ENCODE measurements around the gene SLC25A11. TPM values are rescaled to one million over a fixed set of nuclear protein-coding genes. Genes with fewer than 3 reads are reported as not detected.

The SLC25A11 gene
- total RNA-seq, 1 donor from 2014 or later: 36.8 TPM

DNA sequence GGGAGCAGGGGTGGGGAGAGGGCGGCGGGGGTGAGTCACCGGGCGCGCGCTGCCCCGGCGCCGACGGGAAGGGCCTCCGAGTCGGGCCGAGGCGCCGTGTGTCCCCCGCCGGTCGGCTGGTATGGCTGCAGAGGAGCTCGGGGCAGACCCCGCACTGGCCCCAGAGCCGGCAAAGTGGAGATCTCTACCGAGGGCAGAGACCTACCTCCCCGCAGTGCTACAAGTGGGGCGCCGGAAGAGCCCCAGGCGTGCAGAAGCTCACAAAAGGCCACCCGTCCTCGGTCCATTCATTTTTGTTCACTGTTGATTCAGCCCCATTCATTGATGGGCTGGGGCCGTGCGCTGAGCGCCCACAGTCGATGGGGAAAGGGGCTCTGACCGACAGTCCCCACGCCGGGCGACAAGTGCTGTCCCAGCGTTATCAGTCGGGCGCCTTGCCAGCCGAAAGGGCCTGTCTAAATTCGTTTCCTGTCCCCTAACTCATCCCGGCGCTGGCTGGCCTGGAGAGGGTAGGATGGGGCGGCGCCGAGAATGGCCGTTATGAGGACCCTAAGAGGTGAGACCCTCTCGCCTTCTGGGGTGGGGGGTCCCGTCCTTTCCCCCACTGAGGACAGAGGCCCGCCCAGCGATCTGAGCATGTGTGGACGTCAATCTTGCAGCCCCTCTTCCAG, 10.4 kb upstream of the SLC25A11 start:
- Histone ChIP-seq H3K4me2 (ENCODE audit: low read length) (peak overlapping the region; percentile 99), H3K27ac (ENCODE audit: low read depth, low read length) (peak overlapping the region; percentile 66), H3K79me2 (ENCODE audit: insufficient read depth, low read length) (peaks cover 31% of the 10 kb centered on the region), H2AFZ (ENCODE audit: low read depth, low read length) (peak overlapping the region; percentile 64), H4K20me1 (ENCODE audit: insufficient read depth, low read length) (peaks cover 32% of the 10 kb centered on the region), H3K36me3 (ENCODE audit: insufficient read depth, low read length) (peaks cover 11% of the 10 kb centered on the region), H3K9ac (ENCODE audit: low read length) (peak overlapping the region; percentile 75), H3K4me1 (ENCODE audit: insufficient read depth, low read length) (peaks cover 35% of the 10 kb centered on the region), H3K4me3 (ENCODE audit: insufficient read depth, low read depth, low read length) (peak overlapping the region; percentile 22), H3K27me3 (ENCODE audit: insufficient read depth, low read length) (no peaks in the 10 kb centered on the region), H3K9me3 (ENCODE audit: insufficient read depth, low read depth, low read length) (no peaks in the 10 kb centered on the region)
- H3K27ac Mint-ChIP-seq (ENCODE audit: unreplicated experiment): peak overlapping the region; percentile 62
- H3K9me3 Mint-ChIP-seq (ENCODE audit: unreplicated experiment): no peaks in the 10 kb centered on the region
- H3K27me3 Mint-ChIP-seq (ENCODE audit: low read depth, unreplicated experiment): no peaks in the 10 kb centered on the region
- FAIRE-seq (no peak), DNase-seq (ENCODE audit: low read depth) (no peak)
- peaks cover 14% of the 10 kb centered on the region for H3K36me3 Mint-ChIP-seq (ENCODE audit: low read depth, unreplicated experiment)
- peaks cover 34% of the 10 kb centered on the region for H3K4me1 Mint-ChIP-seq (ENCODE audit: low read depth, unreplicated experiment)
- TF ChIP-seq, protein P1, sequence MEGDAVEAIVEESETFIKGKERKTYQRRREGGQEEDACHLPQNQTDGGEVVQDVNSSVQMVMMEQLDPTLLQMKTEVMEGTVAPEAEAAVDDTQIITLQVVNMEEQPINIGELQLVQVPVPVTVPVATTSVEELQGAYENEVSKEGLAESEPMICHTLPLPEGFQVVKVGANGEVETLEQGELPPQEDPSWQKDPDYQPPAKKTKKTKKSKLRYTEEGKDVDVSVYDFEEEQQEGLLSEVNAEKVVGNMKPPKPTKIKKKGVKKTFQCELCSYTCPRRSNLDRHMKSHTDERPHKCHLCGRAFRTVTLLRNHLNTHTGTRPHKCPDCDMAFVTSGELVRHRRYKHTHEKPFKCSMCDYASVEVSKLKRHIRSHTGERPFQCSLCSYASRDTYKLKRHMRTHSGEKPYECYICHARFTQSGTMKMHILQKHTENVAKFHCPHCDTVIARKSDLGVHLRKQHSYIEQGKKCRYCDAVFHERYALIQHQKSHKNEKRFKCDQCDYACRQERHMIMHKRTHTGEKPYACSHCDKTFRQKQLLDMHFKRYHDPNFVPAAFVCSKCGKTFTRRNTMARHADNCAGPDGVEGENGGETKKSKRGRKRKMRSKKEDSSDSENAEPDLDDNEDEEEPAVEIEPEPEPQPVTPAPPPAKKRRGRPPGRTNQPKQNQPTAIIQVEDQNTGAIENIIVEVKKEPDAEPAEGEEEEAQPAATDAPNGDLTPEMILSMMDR (IDR thresholded peaks at IDR 0.05; ENCODE audit: insufficient read depth, low read depth, low read length): no peak
- no peak for TF ChIP-seq EZH2 (IDR thresholded peaks at IDR 0.05; ENCODE audit: insufficient read depth, low read length)
- H3K4me3 Mint-ChIP-seq (ENCODE audit: unreplicated experiment): peak overlapping the region; percentile 81

GRCh38 chr17:4949321-4950074, 9.7 kb upstream of the SLC25A11 start:
- Mint-ChIP-seq H3K27ac (ENCODE audit: unreplicated experiment) (peak overlapping the region; percentile 88), H3K9me3 (ENCODE audit: unreplicated experiment) (no peaks in the 10 kb centered on the region), H3K4me3 (ENCODE audit: unreplicated experiment) (peak overlapping the region; percentile 77), H3K4me1 (ENCODE audit: low read depth, unreplicated experiment) (peaks cover 41% of the 10 kb centered on the region), H3K36me3 (ENCODE audit: low read depth, unreplicated experiment) (peaks cover 20% of the 10 kb centered on the region), H3K27me3 (ENCODE audit: low read depth, unreplicated experiment) (no peaks in the 10 kb centered on the region)
- no peaks in the 10 kb centered on the region for H3K27me3 ChIP-seq (ENCODE audit: insufficient read depth, low read length)
- TF ChIP-seq, protein P1 (IDR thresholded peaks at IDR 0.05; ENCODE audit: insufficient read depth, low read depth, low read length): no peak
- no peak for TF ChIP-seq EZH2 (IDR thresholded peaks at IDR 0.05; ENCODE audit: insufficient read depth, low read length)
- peak overlapping the region; percentile 57 for H2AFZ ChIP-seq (ENCODE audit: low read depth, low read length)
- H3K9me3 ChIP-seq (ENCODE audit: insufficient read depth, low read depth, low read length): no peaks in the 10 kb centered on the region
- peaks cover 42% of the 10 kb centered on the region for H3K4me1 ChIP-seq (ENCODE audit: insufficient read depth, low read length)
- peak overlapping the region; percentile 80 for H3K4me3 ChIP-seq (ENCODE audit: insufficient read depth, low read depth, low read length)
- H3K79me2 ChIP-seq (ENCODE audit: insufficient read depth, low read length): peaks cover 39% of the 10 kb centered on the region
- H3K27ac ChIP-seq (ENCODE audit: low read depth, low read length): peak overlapping the region; percentile 90
- peaks cover 39% of the 10 kb centered on the region for H4K20me1 ChIP-seq (ENCODE audit: insufficient read depth, low read length)
- DNase-seq (ENCODE audit: low read depth) (peak; percentile 59), FAIRE-seq (no peak)
- peak overlapping the region; percentile 93 for H3K9ac ChIP-seq (ENCODE audit: low read length)
- peak overlapping the region; percentile 99 for H3K4me2 ChIP-seq (ENCODE audit: low read length)
- H3K36me3 ChIP-seq (ENCODE audit: insufficient read depth, low read length): peaks cover 17% of the 10 kb centered on the region

All from astrocyte (in vitro differentiated cells and primary cell).